Thyroid gland (tissue), 4 donors: ENCODE data around the gene CT45A10.
"Not testable (repeated sequence)": the region's sequence is repeated elsewhere in the genome, so short reads cannot be mapped to it uniquely, and the experiment has no call there.

Experiments used
- CTCF ChIP-seq, 6 experiments: fragments of 200-600 bp in 3 of 6; fragments of 450-650 bp in 3 of 6; sonication (generic) in 3 of 6; IDR thresholded peaks; one replicate each; pipeline ENCODE4 v1.5.1; 2016 to 2019; ENCODE audit warnings: antibody characterized with exemption in 6 of 6, mild to moderate bottlenecking in 2 of 6, inconsistent platforms in 1 of 6, moderate library complexity in 1 of 6
- POLR2A ChIP-seq, 2 donors: fragments of 450-650 bp; IDR thresholded peaks; one replicate each; pipeline ENCODE4 v1.6.1; 2017; ENCODE audit warnings: antibody characterized with exemption in 2 of 2, mild to moderate bottlenecking in 2 of 2, moderate library complexity in 1 of 2

GRCh38 chrX:135871712-135872111 lies 21.5 kb downstream of the CT45A10 start, which contains the start of gene CT45A9:
- TF ChIP-seq CTCF, POLR2A (IDR thresholded peaks at IDR 0.05): not testable (repeated sequence)
